HG02981 (cell line): ENCODE results near the gene OR4F6.
"Not testable (repeated sequence)": the region's sequence is repeated elsewhere in the genome, so short reads cannot be mapped to it uniquely, and the experiment has no call there.

Experiments
- ATAC-seq: cut with Tn5 transposase; IDR thresholded peaks from one replicate; pipeline ENCODE4 v1.9.1; 2021; ENCODE audit warnings: mild to moderate bottlenecking, moderate library complexity; ENCODE audit not compliant: unreplicated experiment

Gene OR4F6, protein sequence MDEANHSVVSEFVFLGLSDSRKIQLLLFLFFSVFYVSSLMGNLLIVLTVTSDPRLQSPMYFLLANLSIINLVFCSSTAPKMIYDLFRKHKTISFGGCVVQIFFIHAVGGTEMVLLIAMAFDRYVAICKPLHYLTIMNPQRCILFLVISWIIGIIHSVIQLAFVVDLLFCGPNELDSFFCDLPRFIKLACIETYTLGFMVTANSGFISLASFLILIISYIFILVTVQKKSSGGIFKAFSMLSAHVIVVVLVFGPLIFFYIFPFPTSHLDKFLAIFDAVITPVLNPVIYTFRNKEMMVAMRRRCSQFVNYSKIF

DNA sequence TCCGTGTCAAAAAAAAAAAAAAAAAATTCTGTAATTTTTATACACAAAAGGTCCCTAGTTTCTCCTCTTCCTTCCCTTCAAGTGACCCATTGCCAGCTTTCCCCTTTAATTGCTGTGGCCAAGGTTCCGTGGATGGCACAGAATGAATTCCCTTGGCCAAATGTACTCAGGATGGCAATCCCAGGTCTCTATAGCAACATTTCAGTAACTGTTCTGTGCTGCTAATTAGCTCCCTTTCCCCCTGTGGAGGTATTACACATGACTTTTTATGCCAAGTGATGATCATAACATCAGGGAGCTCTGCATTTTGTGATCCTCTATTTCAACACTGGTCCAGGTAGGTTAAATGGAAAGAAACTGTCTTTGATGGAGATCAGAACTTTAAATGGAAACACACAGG lies at the start of gene OR4F6:
TSS of gene OR4F6 (plus strand) at position 301 of the 400 bp plus-strand sequence. CDS start 2,211 bp downstream, outside the sequence.
- ATAC-seq = no peak

DNA sequence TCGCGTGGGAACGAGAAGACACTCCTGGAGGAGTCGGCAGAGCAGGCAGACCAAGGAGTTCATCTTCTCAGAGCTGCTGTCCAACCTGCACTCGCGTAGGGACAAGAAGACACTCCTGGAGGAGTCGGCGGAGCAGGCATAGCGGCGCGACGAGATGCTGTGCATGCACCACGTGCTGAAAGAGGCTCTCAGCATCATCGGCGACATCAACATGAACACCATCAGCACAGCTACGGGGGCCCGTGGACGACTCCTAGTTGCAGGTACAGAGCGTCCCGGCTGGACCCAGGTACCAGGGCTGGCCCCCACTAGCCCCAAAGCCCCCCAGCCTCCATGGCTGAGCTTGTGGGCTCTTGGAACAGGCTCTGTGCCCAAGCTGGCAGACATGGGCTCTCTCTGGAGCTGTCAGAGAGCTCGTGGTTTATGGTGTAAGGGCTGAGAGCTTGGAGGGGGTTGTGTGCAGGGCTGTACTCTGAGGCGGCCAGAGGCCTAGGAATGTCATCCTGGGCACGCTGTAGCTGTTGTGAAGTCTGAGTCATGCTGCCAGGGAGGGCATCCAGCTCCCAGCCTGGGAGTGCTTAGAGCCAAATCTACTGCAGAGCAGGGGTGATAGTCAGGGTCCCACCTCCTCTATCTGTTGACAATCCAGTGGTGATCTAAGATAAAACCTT lies 38.5 kb upstream of the OR4F6 start:
- ATAC-seq = not testable (repeated sequence)

DNA sequence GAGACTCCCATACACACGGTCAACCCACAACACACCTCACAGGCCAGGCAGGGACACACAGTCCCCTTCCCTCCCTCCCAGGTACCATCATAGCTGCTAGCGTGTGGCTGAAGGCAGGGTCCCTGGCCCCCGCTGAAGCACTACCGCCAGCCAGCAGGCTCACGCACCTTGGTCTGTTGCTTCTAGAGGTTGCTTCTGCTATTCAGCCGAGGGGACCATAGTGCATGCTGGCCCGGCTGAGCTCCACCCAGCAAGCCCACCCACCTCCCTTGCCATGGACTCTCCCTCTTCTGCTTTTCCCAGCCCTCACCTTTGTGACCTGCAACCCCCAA lies 38.0 kb upstream of the OR4F6 start:
- ATAC-seq = not testable (repeated sequence)

DNA sequence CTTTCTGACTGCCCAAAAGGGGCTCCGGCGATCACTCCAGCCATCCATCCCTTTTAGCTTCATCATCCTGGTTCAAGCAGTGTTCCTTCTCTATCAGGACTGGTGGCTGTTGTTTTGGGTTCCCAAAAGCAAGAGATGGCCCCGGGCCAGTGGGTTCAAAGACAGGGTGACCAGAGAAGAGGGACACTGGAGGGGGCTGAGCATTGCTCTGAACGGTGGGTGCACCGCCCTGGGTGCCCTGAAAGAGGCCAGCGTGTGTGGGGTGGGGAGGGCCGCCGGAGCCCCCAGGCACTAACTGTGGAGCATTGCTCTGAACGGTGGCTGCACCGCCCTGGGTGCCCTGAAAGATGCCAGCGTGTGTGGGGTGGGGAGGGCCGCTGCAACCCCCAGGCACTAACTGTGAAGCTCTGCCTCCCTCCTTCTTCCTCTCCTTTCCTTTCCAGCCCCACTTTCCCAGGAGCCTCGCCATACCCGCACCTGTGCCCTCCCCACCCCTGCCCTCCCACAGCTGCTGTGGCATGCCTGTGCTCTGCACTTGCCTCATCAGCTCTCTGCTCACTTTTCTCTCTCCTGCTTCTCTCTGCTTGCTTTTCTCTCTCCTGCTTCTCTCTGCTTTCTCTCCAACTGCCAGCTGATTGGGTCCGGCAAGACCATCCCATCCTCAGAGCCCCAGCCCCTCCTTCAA lies 37.4 kb upstream of the OR4F6 start:
- ATAC-seq = no peak

DNA sequence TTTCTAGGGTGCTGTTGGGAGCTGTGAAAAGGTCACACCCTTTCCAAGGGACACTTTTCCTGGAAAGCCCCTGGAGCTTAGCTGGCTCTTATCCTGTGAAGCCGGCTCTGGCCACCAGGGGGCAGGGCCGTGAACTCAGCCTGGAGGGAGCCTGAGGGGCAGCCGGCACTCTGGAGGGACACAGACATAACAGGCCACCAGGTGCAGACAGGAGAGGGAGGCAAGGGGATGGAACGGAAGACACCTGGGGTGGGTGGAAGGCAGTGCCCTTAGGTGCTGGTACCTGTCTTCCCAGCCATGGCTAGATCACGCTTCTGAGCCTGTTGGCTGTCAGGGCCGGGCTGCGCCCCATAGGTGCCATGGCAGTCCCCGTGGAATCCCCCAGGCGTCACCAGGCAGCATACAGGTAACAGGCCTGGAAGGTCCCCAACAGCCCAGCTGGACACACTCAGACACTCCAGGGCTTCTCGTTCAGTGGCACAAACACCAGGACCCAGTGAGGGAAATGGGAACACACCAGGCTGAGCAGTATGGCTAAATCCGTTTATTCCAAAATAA lies 36.1 kb upstream of the OR4F6 start:
- not testable (repeated sequence) for ATAC-seq

DNA sequence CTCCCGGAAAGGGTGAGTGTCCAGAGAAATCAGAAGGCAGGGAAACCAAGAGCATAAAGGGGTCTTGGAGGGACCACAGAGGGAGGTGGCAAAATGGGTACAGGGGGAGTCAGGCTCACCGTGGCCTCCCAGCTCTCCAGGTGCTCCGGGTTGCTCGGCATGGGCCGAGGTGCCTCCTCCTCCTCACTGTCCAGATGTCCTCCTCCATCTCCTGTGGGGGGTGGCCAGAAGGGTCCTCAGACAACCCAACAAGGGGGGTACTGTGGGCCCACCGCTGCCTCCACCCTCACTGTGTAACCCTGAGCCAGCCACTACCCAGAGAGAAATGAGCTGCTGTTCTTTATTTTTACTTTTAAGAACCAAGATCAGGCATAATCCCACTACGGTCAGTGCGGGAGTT lies 30.4 kb upstream of the OR4F6 start:
- no peak for ATAC-seq

DNA sequence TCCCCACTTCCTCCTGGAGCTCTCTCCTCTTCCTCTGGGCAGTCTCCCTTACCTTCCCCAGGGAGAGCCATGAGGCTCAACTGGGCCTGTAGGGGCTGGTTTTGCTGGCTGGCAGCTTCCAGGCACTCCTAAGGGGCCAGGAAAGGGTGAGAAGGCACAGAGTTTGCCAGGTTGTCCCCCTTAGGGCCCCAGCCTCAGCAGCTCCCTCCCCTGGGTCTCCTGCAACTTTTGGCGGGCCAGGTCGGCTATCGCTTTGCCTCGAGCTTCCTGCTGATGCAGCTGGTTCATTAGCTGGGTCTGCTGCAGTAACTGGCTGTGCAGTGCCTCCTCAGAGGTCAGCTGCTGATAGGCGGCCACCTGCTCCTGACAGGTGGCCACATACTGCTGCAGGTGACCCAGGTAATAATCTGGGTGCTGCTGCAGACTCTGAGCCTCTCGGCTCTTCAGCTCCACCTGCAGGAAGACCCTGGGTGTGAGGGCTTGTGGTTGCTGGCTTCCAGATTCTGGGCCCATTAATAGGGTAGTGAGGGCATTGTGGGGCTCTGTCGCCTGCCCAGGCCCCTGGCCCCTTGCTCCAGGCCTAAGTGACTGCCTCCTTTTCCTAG lies 29.7 kb upstream of the OR4F6 start:
- no peak for ATAC-seq

DNA sequence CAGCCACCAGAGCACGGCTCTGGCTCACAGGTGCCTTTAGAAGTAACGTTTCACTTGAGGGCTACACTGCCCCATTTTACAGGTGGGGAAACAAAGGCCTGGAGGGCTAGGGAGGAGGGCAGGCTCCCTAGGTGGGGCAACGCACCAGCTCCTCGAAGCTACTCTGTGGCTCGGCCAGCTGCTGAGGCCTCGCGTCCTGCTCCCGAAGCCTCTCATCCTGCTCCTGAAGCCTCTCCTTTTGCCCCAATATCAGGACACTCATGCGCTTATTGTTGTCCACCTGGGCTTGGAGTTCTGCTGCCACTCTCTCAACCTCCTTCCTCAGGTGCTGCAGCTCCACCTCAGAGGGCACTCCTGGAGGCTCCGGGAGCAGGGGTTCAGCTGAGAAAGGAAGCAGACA lies 28.2 kb upstream of the OR4F6 start:
- ATAC-seq = no peak

DNA sequence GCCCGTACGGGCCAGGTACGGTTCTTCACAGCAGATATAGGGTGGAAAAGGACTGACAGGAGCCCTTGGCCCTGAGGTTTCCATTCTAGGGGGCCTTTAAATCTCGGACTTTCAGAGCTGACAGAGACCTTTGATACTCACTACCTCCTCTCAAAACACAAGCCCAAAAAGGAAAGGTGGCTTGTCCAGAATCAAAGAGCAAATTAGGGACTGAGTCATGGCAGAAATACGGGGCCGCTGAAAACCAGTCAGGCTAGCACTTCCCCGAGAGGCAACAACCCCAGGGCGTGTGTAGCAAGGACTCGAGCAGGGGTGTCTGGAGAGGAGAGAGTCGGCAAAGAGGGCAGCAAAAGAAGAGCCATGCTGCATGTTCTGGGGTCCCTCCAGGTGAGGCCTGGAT lies 24.7 kb upstream of the OR4F6 start:
- not testable (repeated sequence) for ATAC-seq

DNA sequence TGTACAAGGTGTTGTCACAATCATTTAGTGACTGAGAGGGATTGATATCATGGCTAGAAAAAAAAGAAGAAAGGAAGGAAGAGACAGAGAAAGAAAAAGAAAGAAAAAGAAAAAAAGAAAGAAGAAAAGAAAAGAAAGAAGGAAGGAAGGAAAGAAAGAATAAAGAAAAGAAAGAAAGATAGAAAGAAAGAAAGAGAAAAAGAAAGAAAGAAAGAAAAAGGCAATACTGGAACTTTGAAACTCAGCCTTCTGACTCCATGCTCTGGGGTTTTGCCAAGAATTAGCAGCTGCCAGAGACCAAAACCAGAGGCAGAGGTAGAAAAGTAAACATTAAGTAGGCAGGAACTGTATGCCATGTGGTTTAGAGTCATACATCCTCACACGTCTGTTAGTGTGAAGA lies 23.1 kb upstream of the OR4F6 start:
- ATAC-seq = not testable (repeated sequence)

DNA sequence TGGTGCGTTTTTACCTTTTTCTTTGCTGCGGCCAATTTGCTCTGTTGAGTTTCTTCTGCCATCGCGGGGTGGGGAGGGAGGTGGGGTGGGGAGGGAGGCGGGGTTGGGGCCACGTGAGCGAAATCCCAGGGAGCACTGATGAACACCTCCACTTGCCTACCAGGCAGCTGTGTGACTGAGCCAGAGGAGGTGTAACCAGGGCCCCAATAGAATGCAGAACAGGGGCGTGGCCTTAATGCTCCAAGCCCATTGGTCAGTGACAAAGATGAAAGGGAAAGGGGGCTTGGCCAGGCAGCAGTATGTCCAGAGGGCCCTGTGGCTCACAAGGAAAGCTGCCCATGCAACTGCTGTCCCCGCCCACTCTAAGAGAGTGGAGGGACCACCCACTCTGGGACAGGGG lies 21.4 kb upstream of the OR4F6 start:
- no peak for ATAC-seq

DNA sequence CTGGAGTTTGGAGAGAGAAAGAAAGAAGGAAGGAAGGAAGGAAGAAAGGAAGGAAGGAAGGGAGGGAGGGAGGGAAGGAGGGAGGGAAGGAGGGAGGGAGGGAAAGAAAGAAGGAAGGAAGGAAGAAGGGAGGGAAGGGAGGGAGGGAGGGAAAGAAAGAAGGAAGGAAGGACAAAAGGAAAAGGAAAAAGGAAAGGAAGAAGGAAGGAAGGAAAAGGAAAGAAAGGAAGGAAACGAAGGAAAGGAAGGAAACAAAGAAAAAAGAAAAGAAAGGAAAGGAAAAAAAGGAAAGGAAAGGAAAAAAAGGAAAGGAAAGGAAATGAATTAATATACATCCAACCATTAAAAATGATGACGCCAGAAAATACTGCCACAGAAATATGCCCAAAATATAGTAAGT lies 18.7 kb upstream of the OR4F6 start:
- no peak for ATAC-seq

DNA sequence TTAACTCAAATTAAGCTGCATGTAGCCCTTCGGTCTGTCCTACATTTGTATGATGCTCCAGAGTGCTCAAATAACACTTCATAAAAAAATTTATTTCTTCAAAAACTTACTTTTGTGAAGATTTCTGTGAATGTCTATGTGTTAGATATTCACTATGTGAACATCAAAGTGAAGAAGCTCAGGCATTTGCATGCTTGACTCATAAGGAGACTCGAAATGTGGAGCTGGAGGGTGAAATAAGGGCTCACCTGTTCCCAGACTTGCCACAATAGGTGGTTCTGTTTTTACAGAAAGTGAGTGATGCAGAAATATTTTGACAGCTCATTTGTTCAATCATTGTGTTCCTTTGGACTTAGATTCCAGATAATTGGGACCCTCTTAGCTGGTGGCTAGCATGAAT lies 16.9 kb upstream of the OR4F6 start:
- ATAC-seq = not testable (repeated sequence)

DNA sequence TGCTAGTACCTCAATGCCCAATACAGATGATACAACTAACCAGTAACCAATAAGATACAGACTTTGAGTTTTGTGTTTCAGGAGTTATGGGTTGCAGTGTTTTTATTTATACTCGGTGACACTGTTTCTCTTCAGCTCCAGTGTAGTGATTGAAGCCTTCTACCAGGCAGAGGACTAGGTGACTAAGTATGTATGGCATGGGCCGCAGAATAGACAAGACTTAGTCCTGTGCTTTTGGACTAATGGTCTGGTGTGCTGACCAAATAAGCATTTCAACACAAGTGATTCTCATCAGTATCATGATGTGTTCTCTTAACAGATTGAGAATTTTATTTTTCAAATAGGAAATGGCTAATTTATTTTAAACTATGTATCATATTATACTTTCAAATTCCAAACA lies 15.3 kb upstream of the OR4F6 start:
- ATAC-seq = not testable (repeated sequence)

DNA sequence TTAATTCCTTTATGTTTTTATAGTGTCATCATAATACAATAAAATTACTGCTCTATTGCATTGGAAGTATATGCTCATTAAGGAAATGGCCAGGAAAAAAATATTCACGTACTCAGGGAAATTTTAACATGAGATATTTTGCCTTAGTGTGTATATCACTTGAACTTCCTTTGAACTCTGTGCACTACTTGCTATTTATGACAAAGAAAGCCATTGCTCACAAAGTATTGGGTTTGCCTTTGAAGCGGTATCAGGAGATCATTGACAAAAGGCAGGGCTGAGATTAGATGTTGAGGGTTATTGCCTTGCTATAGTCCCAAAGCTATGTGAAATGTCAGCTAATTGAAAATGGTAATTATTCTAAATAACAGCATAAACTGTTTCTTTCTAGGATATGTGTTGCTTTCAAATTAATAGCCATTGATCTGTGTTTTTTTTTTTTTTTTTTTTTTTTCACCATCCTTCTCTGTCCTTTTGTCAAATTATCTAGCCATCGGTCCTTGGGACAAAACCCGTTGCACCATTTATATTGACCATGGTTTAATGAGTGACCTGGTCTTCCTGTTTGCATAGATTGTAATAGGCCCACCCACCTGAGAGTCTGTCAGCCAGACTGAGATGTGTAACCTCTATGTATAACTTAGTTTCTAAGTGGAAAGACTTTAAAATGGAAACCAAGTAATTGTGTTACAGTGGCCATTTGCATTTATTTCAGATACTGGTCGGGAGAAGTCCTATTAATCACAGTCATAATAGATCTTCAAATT lies 14.6 kb upstream of the OR4F6 start:
- not testable (repeated sequence) for ATAC-seq

DNA sequence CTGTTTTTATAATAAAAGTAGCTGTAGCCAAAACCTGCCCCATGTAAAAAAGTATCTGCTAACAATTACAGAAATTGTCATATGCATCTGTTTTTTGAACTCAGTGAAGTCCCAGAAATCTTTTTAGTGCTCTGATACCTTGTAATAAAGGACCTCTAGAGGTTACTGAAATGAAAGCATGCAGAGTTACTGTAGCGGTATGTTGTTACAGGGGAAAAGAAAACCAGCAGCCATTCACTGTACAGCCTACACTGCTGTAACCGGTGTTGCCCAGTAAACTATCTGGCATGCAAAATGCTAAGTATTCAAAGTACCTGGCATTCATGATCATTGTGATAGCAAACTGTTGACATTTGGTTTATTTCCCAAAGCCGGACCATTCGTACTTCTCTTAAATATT lies 12.6 kb upstream of the OR4F6 start:
- ATAC-seq = not testable (repeated sequence)

DNA sequence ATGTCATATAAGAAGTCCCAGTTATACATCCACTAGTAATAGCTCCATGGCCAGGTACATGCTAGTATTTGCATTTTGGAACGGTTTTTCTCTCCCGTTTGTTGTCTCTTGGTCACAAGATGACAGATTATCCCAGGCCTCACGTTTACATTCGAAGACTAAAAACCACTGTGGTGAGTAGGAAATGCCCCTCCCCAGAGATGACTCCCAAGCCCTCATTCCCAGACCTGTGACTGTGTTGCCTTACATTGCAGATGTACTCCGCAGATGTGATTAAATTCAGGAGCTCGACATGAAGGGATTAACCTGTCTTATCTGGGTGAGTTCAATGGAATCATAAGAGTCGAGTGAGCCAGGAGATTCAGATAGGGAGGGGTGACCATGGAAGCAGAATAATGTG lies 9.3 kb upstream of the OR4F6 start:
- ATAC-seq = not testable (repeated sequence)

DNA sequence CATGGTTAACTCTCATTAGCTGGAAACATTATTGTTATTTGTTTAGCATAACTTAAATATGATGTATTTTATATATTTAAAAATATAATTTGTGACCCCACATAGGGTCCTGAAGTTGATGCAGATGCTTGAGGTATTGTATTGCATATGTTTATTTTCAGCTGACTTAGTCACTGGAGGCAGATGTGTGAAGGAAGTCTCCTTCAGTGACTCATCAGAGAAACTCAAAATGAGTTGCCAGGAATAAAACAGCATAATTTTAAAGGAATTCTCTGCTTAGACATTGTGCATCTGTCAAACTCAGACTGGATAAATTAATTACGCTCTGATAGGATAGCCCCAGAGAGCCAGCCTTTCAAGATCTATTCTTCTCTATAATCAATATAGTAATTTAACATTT lies 7.9 kb upstream of the OR4F6 start:
- no peak for ATAC-seq

DNA sequence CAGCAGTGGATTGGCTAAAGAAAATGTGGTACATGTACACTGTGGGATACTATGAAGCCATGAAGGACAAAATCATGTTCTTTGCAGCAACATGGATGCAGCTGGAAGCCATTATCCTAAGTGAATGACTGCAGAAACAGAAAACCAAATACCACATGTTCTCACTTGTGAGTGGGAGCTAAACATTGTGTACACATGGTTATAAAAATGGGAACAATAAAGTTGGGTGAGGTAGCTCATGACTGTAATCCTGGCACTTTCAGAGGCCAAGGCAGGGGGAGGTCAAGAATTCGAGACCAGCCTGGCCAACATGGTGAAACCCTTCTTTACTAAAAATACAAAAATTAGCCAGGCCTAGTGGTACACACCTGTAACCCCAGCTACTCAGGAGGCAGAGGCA lies 3.6 kb upstream of the OR4F6 start:
- ATAC-seq = no peak

DNA sequence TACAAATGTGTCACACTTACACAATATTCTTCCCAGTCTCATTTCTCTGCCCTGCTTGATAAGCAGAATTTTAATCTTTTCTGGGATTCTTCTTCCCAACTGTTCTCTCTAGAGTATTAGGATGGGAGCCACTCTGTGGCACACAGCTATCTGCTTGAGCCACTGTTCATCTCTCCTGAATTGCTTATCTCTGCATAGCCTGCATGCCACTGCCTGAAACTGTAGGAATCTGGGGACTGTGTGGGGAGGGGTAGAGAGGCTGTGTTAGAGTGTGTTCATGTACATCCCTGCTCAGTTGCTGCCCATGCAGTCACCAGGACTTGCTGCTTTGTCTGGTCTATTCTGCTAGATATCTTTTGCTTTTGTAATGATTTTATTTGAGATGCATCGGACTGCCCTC lies 2.3 kb upstream of the OR4F6 start:
- ATAC-seq = no peak

DNA sequence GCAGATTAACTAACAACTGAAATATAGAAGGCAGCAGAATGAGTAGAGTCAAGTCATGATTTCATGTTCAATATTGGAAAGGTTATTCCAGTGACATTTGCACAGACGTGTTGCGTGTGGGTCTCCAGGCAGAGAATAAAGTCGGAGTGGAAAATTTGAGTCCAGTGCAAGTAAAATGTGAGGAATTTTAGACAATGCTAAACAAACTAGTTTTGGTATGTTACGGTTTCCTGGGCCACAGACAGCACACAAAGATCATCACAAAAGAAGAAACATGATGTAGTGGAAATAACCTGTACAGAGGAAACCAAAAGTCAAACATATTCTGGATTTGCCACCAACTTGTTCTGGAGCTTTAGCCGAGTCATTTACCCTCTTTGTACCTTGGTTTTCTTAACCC lies 367 bp downstream of the OR4F6 start:
- ATAC-seq = no peak
